ENCODE measurements around the gene FGD3.

Gene FGD3

DNA sequence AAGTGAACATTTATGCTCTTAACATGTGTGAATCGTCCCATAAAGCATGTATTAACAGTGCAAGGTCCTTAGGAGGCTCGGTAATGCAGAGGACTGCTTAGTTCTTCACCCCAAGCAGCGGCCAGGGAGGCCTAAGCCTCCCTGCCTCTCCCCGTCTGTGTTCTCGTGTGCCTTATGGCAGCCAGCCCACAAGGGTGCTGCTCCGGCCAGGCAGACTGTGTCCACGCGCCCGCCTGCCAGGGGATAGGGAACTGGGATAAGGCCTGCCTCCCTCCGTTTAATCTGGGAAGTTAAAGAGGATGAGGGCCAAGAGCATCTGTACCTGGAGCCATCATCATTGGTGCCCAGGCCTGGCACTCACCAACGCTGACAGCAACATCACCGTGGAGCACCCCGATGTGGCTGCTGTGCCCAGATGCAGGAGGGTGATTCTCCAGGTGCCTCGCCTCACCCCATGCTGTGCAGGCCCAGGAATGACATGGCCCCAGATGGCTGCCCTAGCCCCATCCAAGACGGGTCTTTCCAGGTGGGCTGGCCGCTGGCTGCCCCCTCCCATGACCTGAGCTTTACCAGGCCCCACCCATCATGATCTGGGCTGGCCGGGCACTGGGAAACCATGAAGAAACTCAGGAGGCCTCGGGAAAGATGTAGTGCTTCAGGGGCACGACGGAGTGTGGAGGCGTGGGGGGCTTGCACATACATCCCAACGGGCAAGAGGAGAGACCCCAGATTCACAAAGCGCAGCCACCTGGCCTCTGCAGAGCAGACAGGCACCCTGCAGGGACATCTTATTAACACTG is 75.6 kb downstream of the FGD3 start:
- no peak for DNase-seq
- in situ Hi-C loops (cut with MboI; ENCODE audit: low pct_unique_long_range_greater_than_20kb, low sequenced_read_pairs) = no loop called here

DNA sequence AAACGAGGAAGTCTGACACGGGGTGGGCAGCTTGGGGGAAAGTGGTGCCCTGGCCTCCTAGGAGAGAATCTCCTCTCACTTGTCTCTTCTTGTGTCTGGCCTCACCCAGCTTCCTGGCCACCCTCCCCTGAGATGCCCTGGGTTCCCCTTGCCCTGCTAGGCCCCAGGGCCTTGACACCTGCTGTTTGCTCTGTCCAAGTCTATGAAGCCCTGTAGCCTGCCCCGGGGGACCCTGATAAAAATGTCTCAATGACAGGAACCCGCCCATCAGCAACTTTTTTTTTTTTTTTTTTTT is 76.1 kb downstream of the FGD3 start:
- DNase-seq = no peak
- in situ Hi-C loops (cut with MboI; ENCODE audit: low pct_unique_long_range_greater_than_20kb, low sequenced_read_pairs) = no loop called here

DNA sequence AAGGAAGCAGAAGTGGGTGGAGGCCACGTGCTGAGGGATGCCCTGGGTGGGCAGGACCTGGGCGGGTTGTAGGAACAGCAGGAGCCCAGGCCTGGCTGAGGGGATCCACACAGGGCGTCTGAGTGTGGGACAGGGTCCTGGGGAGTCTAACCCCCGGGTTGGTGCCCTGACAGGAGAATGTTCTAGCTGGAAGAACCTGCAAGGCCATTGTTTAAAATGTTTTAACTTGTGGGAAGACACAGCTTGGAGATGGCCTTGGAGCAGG is 77.3 kb downstream of the FGD3 start:
- in situ Hi-C loops (cut with MboI; ENCODE audit: low pct_unique_long_range_greater_than_20kb, low sequenced_read_pairs) = no loop called here
- DNase-seq = no peak

DNA sequence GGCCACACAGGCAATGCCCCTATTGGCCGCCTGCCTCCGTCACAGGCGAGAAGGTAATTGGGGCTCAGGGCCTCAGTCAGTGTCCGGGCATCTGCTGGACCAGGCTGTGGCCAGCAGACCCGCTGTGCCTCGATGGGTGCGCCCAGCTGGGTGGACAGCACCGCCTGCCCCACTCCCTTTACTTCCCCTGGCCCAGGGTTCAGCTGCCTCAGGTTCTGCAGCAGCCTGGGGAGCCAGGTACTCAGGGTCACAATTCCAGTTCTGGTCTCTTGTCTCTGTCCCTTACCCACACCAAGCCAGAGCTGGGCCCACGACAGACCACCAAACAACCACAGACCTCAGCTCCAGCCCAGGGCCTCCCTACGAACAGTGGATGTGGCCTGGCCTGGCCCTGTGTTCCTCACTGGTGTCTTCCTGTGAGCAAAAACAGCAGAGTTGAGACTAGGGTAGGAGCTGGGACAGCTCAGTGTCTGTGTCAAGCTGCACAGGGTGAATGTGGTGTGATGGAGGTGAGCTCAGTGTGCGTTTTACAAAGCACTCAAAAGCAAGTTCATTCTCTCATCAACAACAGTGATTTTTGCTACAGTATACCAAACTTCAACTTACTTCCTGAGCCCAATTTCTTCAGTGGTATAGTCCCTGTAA is 77.8 kb downstream of the FGD3 start:
- DNase-seq = no peak
- in situ Hi-C loops (cut with MboI; ENCODE audit: low pct_unique_long_range_greater_than_20kb, low sequenced_read_pairs) = no loop called here

- in situ Hi-C loops (cut with MboI; ENCODE audit: low pct_unique_long_range_greater_than_20kb, low sequenced_read_pairs) = no loop called here
- DNase-seq = no peak
Observed at GRCh38 chr9:93025736-93026135, 78.4 kb downstream of the FGD3 start.

GRCh38 chr9:93026640-93027039 is 79.3 kb downstream of the FGD3 start:
- in situ Hi-C loops (cut with MboI; ENCODE audit: low pct_unique_long_range_greater_than_20kb, low sequenced_read_pairs) = no loop called here
- DNase-seq = no peak

DNA sequence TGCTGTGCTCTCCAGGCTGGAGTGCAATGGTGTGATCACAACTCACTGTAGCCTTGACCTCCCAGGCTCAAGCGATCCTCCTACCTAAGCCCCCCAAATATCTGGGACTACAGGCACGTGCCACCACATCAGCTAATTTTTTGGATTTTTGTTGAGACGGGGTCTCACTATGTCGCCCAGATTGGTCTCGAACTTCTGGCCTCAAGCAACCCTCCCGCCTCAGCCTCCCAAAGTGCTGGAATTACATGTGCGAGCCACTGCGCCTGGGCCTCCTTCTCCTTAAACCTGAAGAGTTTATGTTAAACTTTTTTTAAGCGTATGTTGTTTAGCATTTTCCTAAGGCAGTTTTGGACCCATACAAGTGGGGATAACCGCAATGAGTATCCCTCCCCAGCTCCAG is 80.4 kb downstream of the FGD3 start:
- in situ Hi-C loops (cut with MboI; ENCODE audit: low pct_unique_long_range_greater_than_20kb, low sequenced_read_pairs) = no loop called here

GRCh38 chr9:93028448-93029006 is 81.2 kb downstream of the FGD3 start:
- in situ Hi-C loops (cut with MboI; ENCODE audit: low pct_unique_long_range_greater_than_20kb, low sequenced_read_pairs) = no loop called here

More for the DNA sequence above, 80.4 kb downstream of the FGD3 start:
- no peak for DNase-seq

GRCh38 chr9:93030642-93031628 is 83.6 kb downstream of the FGD3 start:
- no peak for DNase-seq
- in situ Hi-C loops (cut with MboI; ENCODE audit: low pct_unique_long_range_greater_than_20kb, low sequenced_read_pairs) = no loop called here

More at GRCh38 chr9:93028448-93029006, 81.2 kb downstream of the FGD3 start:
- DNase-seq = peak; percentile 23

DNA sequence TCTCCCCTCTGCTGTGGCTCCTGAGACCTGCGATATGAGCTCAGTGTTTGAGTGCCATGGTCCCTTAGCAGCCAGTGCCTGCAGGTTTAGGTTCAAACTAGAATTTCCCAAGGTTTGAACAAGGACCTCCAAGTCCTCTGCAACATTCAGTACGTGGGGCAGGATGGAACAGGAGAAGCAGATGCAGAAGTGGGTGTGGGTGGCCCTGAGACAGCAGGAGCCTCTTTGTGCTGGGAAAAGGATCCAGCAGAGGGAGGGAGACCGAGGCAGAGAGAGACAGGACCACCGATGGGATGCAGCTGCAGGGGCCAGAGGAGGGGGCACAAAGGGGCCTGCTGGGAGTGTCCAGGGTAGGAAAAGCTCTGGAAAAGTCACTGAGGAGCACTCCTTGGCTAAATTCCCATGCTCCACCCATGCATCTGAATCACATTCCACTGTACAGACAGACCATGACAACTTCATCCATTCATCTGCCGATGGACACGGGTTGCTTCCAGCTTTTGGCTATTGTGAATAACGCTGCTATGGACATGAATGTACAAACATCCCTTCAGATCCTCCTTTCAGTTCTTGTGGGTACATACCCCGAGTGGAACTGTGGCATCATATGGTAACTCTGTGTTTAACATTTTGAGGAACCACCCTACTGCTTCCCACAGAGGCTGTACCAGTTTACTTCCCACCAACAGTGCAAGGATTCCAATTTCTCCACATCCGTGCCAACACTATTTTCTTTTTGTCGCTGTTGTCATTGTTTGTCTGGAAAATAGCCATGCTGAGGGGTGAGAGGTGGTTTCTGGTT is 84.5 kb downstream of the FGD3 start:
- no peak for DNase-seq
- in situ Hi-C loops (cut with MboI; ENCODE audit: low pct_unique_long_range_greater_than_20kb, low sequenced_read_pairs) = no loop called here

DNA sequence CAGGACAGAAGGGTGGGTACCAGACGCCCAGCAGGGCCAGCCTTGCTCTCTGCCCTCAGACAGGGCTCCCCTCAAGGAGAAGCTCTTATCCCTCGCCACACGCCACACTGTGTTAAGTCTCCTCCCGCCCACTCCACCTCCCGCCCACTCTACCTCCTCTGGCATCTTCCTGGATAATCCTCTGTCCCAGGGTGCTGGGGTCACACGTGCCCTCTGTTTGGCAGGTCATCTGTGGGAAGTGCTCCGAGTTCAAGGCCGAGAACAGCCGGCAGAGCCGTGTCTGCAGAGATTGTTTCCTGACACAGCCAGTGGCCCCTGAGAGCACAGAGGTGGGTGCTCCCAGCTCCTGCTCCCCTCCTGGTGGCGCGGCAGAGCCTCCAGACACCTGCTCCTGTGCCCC is 85.2 kb downstream of the FGD3 start:
- DNase-seq = no peak
- in situ Hi-C loops (cut with MboI; ENCODE audit: low pct_unique_long_range_greater_than_20kb, low sequenced_read_pairs) = no loop called here

GRCh38 chr9:93033531-93033930 is 86.2 kb downstream of the FGD3 start:
- in situ Hi-C loops (cut with MboI; ENCODE audit: low pct_unique_long_range_greater_than_20kb, low sequenced_read_pairs) = no loop called here
- peak; percentile 29 for DNase-seq

GRCh38 chr9:93035106-93035660 is 87.9 kb downstream of the FGD3 start:
- in situ Hi-C loops (cut with MboI; ENCODE audit: low pct_unique_long_range_greater_than_20kb, low sequenced_read_pairs) = no loop called here
- DNase-seq = no peak

DNA sequence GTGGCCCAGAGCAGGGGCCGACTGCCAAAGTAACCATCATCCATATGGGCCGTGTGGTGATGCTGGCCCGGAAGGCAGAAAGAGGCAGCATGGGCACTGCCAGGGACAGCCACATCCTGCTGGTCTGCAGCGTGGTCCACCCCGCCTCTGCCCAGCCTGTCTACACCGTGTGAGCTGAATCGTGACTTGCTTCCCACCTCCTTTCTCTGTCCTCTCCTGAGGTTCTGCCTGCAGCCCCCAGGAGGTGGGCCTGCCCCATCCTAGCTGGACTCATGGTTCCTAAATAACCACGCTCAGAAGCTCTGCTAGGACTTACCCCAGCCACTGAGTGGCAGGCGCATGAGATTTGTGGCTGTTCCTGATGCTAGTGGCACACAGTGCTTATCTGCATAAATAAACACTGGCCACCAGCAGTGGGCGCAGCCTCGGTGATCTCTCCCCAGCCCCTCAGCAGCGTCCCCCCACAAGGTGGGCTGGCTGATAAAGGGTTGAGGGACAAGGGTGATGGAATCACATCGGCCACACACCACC is 88.6 kb downstream of the FGD3 start:
- no peak for DNase-seq
- in situ Hi-C loops (cut with MboI; ENCODE audit: low pct_unique_long_range_greater_than_20kb, low sequenced_read_pairs) = no loop called here

DNA sequence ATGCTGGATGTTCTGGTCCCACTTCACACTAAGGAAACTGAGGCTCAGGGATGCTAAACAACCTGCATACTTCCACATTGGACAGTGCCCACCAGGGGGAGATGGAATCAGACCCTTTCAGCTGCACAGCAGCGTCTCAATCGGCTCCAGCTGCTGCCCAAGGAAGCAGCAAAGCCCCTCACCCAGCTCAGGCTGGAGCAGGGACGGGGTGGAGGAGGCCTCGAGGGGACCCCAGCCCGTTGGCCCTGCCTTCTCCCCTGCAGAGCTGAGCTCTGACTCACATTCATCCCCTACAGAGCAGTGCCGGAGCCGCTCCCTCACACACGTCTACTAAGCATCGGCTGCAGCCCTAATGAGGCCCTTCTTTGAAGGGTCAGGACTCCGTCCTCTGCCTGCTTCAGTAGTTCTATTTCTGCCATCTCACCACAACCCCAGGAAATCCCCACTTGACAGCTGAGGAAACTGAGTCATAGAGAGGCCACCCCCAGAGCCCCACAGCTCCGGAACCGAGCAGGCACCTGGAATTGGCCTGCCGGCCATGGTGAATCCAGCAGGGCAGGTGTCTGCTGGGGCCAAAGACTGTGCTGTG is 89.7 kb downstream of the FGD3 start:
- DNase-seq = no peak
- in situ Hi-C loops (cut with MboI; ENCODE audit: low pct_unique_long_range_greater_than_20kb, low sequenced_read_pairs) = no loop called here

DNA sequence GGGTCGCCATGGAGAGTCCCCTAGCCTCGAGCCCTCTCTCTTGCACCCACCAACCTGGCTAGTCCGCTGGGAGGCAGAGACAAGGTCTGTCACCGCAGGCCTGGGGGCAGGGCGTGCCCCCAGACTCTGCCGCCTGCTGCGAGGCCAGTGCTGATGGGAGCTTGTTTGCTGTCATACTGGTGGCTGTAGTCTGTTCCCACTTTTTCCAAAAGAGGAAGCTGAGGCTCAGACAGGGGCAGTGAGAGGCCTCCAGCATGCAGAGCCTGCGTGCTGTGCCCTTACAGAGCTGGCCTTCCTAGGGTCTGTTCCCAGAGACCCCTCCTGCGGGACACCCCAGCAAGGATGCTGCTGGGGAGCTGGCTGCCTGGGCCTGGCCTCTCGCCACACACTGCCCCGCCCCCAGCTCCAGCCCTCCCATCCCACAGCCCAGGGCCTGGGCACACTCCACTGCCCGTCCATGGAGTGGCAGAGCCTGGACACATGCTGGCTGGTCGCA is 90.2 kb downstream of the FGD3 start:
- in situ Hi-C loops (cut with MboI; ENCODE audit: low pct_unique_long_range_greater_than_20kb, low sequenced_read_pairs) = no loop called here
- DNase-seq = peak; percentile 77

DNA sequence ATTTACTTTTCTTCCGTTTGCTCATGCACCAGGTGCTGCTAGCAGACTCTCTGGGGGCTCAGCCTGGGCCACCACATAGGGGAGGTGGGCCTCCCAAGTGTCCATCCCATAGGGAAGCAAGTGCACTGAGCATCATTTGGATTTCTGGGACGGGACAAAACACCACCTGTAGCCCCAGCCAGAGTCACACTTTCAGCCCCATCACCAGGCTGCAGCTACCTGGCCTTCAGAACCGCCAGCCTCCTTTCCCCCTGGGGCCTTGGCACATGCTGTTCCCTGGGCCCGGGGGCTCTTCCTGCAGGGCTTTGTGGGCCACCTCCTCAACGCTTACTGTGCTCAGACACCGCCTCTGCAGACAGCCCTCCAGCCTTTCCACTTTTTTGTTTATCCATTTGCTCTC is 91.6 kb downstream of the FGD3 start:
- DNase-seq = no peak
- in situ Hi-C loops (cut with MboI; ENCODE audit: low pct_unique_long_range_greater_than_20kb, low sequenced_read_pairs) = no loop called here

DNA sequence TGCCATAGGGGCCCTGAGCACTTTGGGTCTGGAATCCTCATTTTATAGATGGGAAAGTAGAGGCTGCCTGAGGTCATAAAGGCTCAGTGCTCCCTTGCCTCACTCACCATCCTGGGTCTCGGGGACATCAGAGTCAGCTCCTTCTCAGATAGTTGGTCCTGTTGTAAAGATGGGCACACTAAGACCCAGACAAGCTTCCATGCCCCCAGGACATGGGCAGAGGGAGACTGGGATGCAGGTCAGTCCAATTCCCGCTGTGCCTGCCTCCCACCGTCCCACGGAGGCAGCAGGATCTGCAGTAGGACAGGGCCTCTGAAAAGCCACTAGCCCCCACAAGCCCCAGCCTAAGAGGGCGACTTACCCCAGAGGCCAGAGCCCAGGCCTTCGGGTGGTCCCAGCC is 92.1 kb downstream of the FGD3 start:
- in situ Hi-C loops (cut with MboI; ENCODE audit: low pct_unique_long_range_greater_than_20kb, low sequenced_read_pairs) = no loop called here
- no peak for DNase-seq

Data from KBM-7 (cell line).